WTC11 (cell line): ENCODE measurements around the gene GPER1.

Experiments
- ATF1 ChIP-seq: sonication (generic); formaldehyde crosslinking; IDR thresholded peaks from 2 replicates; pipeline ENCODE4 v1.8.1; 2023; ENCODE audit warnings: mild to moderate bottlenecking, moderate library complexity, missing genetic modification reagents
- CBFB ChIP-seq: sonication (generic); formaldehyde crosslinking; IDR thresholded peaks from 2 replicates; pipeline ENCODE4 v1.8.1; 2022; ENCODE audit warnings: mild to moderate bottlenecking, low read depth, missing genetic modification reagents
- FOXJ3 ChIP-seq: sonication (generic); formaldehyde crosslinking; IDR thresholded peaks from 2 replicates; pipeline ENCODE4 v1.9.0; 2021; ENCODE audit warnings: missing genetic modification reagents, mild to moderate bottlenecking, borderline replicate concordance
- FOXP1 ChIP-seq: sonication (generic); formaldehyde crosslinking; IDR thresholded peaks from 2 replicates; pipeline ENCODE4 v1.8.0; 2022; ENCODE audit warnings: missing genetic modification reagents, mild to moderate bottlenecking, moderate library complexity, borderline replicate concordance
- GABPB1 ChIP-seq: sonication (generic); formaldehyde crosslinking; IDR thresholded peaks from 2 replicates; pipeline ENCODE4 v1.8.1; 2023; ENCODE audit warnings: mild to moderate bottlenecking, missing genetic modification reagents
- SMAD3 ChIP-seq: sonication (generic); formaldehyde crosslinking; IDR thresholded peaks from 2 replicates; pipeline ENCODE4 v1.8.0; 2022; ENCODE audit warnings: missing genetic modification reagents, mild to moderate bottlenecking, borderline replicate concordance
- TCF7 ChIP-seq: sonication (generic); formaldehyde crosslinking; IDR thresholded peaks from 2 replicates; pipeline ENCODE4 v1.8.0; 2022; ENCODE audit warnings: mild to moderate bottlenecking, low read depth, missing genetic modification reagents, moderate library complexity
- ZNF121 ChIP-seq: sonication (generic); formaldehyde crosslinking; IDR thresholded peaks from 2 replicates; pipeline ENCODE4 v1.8.0; 2023; ENCODE audit warnings: missing genetic modification reagents
- TF ChIP-seq, protein P1 (sequence below): fragments of 200-600 bp; IDR thresholded peaks from 2 replicates; pipeline ENCODE4 v1.8.0; 2022; ENCODE audit warnings: antibody characterized with exemption
- TF ChIP-seq, protein P2 (sequence below): sonication (generic); formaldehyde crosslinking; IDR thresholded peaks from 2 replicates; pipeline ENCODE4 v1.8.1; 2022; ENCODE audit warnings: low read depth, missing genetic modification reagents, borderline replicate concordance
- TF ChIP-seq, protein P3 (sequence below): fragments of 250-450 bp; sonication (Bioruptor Pico); conservative IDR thresholded peaks from 2 replicates; pipeline ENCODE4 v1.9.0; 2021; ENCODE audit warnings: mild to moderate bottlenecking
- TF ChIP-seq, protein P4 (sequence below): sonication (generic); formaldehyde crosslinking; IDR thresholded peaks from 2 replicates; pipeline ENCODE4 v1.8.0; 2022; ENCODE audit warnings: mild to moderate bottlenecking, missing genetic modification reagents
- TF ChIP-seq, protein P5 (sequence below): fragments of 250-450 bp; sonication (Bioruptor Pico); IDR thresholded peaks from 2 replicates; pipeline ENCODE4 v2.1.2; 2022; ENCODE audit warnings: mild to moderate bottlenecking, moderate library complexity
- TF ChIP-seq, protein P6 (sequence below): sonication (generic); formaldehyde crosslinking; IDR thresholded peaks from 2 replicates; pipeline ENCODE4 v1.8.0; 2022; ENCODE audit warnings: mild to moderate bottlenecking, missing genetic modification reagents

DNA sequence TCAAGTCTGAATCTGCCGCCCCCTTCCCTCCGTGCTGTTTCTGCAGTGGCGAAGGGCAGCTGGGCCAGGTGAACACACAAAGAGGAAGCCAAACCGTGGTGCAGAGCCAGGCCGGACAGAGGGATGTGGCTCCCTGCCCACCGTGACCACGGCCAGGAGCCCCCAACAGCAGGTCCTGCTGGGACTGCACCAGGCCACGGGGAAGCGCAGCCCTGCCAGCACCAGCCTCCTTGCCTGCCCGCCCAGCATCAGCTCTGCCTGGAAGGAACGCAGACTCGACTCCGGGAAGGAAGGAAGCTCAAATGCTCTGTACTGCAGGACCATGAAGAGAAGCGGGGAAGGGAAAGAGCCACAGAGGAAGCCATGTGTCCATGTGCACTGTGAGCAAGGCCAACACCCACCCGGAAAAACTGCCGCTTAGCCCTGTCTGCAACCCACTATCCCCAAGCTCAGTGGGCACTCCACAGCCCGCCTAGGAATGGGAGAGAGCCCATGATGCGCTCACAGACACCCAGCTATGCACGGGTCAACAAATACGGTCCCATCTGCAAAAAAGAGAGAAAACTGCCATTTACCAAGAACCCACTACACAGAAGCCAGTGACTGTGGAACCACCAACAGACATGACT, 19.0 kb downstream of the GPER1 start:
- TF ChIP-seq, protein P1, sequence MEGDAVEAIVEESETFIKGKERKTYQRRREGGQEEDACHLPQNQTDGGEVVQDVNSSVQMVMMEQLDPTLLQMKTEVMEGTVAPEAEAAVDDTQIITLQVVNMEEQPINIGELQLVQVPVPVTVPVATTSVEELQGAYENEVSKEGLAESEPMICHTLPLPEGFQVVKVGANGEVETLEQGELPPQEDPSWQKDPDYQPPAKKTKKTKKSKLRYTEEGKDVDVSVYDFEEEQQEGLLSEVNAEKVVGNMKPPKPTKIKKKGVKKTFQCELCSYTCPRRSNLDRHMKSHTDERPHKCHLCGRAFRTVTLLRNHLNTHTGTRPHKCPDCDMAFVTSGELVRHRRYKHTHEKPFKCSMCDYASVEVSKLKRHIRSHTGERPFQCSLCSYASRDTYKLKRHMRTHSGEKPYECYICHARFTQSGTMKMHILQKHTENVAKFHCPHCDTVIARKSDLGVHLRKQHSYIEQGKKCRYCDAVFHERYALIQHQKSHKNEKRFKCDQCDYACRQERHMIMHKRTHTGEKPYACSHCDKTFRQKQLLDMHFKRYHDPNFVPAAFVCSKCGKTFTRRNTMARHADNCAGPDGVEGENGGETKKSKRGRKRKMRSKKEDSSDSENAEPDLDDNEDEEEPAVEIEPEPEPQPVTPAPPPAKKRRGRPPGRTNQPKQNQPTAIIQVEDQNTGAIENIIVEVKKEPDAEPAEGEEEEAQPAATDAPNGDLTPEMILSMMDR: no peak
- TF ChIP-seq ZNF121 (no peak), GABPB1 (no peak), ATF1 (no peak), FOXP1 (CRISPR knock-in tag) (no peak), CBFB (no peak), SMAD3 (no peak), FOXJ3 (CRISPR knock-in tag) (no peak), TCF7 (no peak)
- TF ChIP-seq, protein P2, sequence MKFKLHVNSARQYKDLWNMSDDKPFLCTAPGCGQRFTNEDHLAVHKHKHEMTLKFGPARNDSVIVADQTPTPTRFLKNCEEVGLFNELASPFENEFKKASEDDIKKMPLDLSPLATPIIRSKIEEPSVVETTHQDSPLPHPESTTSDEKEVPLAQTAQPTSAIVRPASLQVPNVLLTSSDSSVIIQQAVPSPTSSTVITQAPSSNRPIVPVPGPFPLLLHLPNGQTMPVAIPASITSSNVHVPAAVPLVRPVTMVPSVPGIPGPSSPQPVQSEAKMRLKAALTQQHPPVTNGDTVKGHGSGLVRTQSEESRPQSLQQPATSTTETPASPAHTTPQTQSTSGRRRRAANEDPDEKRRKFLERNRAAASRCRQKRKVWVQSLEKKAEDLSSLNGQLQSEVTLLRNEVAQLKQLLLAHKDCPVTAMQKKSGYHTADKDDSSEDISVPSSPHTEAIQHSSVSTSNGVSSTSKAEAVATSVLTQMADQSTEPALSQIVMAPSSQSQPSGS: no peak
- TF ChIP-seq, protein P3, sequence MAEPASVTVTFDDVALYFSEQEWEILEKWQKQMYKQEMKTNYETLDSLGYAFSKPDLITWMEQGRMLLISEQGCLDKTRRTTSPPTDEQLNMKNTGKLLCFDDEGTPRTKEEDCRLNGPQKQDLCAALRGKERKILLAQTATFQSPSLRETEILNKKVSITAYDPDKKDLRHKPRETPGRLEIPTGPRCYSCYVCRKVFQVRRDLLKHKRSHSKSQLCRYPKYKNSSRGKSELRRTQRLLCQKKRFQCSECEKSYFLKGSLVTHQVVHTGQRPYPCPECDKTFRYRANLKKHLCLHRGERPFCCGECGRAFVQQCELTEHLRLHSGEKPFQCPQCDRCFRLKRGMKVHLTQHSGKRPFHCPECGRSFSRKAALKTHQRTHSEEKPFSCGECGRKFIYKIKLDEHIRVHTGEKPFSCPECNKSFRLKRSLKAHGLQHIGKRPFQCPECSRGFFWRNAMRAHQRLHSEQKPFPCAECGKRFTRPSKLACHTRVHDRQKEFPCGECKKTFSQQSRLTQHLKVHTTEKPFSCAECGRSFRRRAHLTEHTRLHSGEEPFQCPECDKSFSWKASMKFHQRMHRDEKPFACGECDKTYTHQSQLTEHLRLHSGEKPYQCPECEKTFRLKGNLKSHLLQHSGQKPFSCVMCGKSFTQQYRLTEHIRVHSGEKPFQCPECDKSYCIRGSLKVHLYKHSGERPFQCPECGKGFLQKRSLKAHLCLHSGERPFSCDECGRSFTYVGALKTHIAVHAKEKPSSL (CRISPR knock-in tag): no peak
- TF ChIP-seq, protein P4, sequence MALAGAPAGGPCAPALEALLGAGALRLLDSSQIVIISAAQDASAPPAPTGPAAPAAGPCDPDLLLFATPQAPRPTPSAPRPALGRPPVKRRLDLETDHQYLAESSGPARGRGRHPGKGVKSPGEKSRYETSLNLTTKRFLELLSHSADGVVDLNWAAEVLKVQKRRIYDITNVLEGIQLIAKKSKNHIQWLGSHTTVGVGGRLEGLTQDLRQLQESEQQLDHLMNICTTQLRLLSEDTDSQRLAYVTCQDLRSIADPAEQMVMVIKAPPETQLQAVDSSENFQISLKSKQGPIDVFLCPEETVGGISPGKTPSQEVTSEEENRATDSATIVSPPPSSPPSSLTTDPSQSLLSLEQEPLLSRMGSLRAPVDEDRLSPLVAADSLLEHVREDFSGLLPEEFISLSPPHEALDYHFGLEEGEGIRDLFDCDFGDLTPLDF: no peak
- TF ChIP-seq, protein P5, sequence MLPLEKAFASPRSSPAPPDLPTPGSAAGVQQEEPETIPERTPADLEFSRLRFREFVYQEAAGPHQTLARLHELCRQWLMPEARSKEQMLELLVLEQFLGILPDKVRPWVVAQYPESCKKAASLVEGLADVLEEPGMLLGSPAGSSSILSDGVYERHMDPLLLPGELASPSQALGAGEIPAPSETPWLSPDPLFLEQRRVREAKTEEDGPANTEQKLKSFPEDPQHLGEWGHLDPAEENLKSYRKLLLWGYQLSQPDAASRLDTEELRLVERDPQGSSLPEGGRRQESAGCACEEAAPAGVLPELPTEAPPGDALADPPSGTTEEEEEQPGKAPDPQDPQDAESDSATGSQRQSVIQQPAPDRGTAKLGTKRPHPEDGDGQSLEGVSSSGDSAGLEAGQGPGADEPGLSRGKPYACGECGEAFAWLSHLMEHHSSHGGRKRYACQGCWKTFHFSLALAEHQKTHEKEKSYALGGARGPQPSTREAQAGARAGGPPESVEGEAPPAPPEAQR: no peak
- TF ChIP-seq, protein P6, sequence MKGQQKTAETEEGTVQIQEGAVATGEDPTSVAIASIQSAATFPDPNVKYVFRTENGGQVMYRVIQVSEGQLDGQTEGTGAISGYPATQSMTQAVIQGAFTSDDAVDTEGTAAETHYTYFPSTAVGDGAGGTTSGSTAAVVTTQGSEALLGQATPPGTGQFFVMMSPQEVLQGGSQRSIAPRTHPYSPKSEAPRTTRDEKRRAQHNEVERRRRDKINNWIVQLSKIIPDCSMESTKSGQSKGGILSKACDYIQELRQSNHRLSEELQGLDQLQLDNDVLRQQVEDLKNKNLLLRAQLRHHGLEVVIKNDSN: no peak
